Measurements from ENCODE around the gene DCDC2.
"Not testable (repeated sequence)": the region's sequence is repeated elsewhere in the genome, so short reads cannot be mapped to it uniquely, and the experiment has no call there.

The DCDC2 gene

GRCh38 chr6:24327756-24328155 is 30.1 kb downstream of the DCDC2 start:
- no peak for DNase-seq (ENCODE audit: low read depth, low spot score)

- no peak for DNase-seq (ENCODE audit: low read depth, low spot score)
Observed at GRCh38 chr6:24325978-24326377, 31.9 kb downstream of the DCDC2 start.

DNA sequence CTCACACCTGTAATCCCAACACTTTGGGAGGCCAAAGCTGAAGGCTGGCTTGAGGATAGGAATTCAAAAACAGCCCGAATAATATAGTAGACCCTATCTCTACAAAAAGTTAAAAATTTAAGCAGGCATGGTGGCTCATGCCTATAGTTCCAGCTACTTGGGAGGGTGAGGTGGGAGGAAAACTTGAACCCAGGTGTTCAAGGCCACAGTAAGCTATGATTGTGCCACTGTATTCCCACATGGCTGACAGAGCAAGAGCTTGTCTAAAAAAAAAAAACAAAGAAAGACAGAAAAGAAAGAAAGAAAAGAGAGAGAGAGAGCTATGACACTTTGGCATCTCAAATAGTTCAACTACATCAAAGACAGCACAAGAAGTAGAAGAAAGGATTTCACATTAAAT is 33.2 kb downstream of the DCDC2 start:
- no peak for DNase-seq (ENCODE audit: low read depth, low spot score)

DNA sequence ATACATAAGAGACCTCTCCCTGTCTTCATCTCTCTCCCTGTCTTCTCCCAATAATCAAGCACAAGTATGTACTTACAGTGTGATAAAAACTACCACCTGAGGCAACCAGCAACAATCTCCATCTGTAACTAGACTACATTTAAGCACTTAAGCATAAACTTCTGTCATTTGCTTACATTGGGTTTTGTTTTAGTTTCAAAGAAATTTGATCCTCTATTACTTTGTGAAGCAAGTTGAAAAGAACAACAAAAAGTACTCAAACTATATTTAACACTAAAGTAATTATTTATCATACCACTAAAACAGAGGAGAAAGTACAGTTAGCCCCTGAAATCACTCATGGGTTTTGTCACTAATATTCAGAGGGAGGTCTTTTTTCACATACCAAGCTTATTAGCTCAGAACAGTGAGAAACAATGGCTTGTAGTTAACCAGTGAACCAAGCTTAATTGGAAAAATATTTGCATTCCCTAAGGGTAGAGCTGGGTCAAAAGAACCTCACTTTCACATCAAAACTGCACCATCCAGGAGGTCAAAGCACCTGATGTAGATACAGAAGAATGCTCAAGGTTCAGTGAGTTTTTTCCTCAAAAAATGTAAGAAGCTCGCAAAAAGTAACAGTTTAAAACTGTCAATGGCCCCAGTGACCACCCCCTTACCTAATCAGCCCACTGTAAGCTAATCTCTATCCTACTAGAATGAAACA is 34.1 kb downstream of the DCDC2 start:
- DNase-seq (ENCODE audit: low read depth, low spot score) = no peak

DNA sequence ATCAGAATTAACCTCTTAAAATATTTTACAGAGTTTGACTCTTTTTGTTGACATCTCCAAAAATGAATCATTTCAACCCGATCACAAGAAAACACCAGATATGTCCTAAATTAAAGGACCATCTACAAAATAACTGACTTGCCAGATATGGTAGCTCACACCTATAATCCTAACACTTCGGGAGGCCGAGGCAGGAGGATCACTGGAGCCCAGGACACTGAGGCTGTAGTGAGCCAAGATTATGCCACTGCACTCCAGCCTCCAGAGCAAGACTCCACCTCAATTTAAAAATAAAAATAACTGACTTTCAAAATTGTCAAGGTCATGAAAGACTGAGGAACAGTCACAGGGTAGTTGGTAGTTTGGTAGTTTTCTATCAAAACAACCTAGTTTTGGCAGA is 34.9 kb downstream of the DCDC2 start:
- no peak for DNase-seq (ENCODE audit: low read depth, low spot score)

DNA sequence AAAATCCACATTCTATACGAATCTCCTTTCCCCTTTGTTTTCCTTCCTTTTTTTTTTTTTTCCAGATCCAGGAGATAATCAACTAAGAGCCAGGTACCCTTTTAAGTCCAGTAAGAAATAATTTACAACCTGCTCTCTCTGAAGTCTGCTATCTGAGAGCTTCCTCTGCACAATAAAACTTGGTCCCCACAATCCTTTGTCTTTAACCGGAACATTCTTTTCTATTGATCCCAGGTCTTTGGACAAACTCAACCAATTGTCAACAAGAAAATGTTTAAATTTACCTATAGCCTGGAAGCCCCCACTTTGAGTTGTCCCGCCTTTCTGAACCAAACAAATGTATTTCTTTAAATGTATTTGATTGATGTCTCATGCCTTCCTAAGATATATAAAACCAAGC is 35.4 kb downstream of the DCDC2 start:
- not testable (repeated sequence) for DNase-seq (ENCODE audit: low read depth, low spot score)

- no peak for DNase-seq (ENCODE audit: low read depth, low spot score)
Observed at GRCh38 chr6:24321538-24322162, 36.2 kb downstream of the DCDC2 start.

- no peak for DNase-seq (ENCODE audit: low read depth, low spot score)
Observed at GRCh38 chr6:24313251-24314141, 44.4 kb downstream of the DCDC2 start.

DNA sequence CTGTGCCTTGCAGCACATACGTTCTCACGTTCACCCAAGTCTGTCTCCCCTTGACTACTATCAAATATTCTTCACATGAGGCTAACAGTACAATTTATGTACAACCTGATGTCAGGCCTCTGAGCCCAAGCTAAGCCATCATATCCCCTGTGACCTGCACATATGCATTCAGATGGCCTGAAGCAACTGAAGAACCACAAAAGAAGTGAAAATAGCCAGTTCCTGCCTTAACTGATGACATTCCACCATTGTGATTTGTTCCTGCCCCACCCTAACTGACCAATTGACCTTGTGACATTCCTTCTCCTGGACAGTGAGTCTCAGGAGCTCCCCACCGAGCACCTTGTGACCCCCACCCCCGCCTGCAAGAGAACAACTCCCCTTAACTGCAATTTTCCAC is 46.1 kb downstream of the DCDC2 start:
- not testable (repeated sequence) for DNase-seq (ENCODE audit: low read depth, low spot score)

GRCh38 chr6:24307881-24308280 is 50.0 kb downstream of the DCDC2 start:
- DNase-seq (ENCODE audit: low read depth, low spot score) = no peak

- DNase-seq (ENCODE audit: low read depth, low spot score) = no peak
Observed at GRCh38 chr6:24306936-24307335, 50.9 kb downstream of the DCDC2 start.

DNA sequence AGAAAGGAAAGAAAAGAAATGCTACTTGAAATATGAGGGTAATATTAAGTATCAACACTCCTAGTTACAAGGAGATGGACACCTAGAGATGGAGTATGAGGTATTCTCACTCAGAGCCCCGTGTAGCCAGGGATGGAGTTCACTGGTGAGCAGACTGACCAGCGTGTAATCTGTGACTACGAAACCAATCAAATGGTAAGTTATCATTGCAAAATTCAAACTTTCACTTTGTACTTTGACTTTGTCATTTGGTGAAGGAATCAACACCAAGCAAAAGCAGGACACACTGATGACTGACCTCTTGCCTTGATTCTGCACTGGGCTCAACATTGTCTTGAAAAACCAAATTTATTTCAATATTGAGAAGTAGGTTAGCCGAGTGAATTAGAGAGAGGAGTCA is 51.8 kb downstream of the DCDC2 start:
- no peak for DNase-seq (ENCODE audit: low read depth, low spot score)

DNA sequence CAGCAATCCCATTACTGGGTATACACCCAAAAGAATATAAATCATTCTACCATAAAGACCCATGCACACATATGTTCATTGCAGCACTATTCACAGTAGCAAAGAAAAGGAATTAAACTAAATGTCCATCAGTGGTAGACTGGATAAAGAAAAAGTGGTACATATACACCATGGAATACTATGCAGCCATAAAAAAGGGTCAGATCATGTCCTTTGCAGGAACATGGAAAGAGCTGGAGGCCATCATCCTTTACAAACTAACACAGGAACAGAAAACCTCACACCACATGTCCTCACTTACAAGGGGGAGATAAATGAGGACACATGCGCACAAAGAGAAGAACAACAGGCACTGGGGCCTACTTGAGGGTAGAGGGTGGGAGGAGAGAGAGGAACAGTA is 60.9 kb downstream of the DCDC2 start:
- no peak for DNase-seq (ENCODE audit: low read depth, low spot score)

GRCh38 chr6:24293852-24294251 is 64.0 kb downstream of the DCDC2 start:
- not testable (repeated sequence) for DNase-seq (ENCODE audit: low read depth, low spot score)

GRCh38 chr6:24287239-24287638 is 70.6 kb downstream of the DCDC2 start:
- no peak for DNase-seq (ENCODE audit: low read depth, low spot score)

GRCh38 chr6:24284006-24284405 is 73.9 kb downstream of the DCDC2 start:
- DNase-seq (ENCODE audit: low read depth, low spot score) = no peak

DNA sequence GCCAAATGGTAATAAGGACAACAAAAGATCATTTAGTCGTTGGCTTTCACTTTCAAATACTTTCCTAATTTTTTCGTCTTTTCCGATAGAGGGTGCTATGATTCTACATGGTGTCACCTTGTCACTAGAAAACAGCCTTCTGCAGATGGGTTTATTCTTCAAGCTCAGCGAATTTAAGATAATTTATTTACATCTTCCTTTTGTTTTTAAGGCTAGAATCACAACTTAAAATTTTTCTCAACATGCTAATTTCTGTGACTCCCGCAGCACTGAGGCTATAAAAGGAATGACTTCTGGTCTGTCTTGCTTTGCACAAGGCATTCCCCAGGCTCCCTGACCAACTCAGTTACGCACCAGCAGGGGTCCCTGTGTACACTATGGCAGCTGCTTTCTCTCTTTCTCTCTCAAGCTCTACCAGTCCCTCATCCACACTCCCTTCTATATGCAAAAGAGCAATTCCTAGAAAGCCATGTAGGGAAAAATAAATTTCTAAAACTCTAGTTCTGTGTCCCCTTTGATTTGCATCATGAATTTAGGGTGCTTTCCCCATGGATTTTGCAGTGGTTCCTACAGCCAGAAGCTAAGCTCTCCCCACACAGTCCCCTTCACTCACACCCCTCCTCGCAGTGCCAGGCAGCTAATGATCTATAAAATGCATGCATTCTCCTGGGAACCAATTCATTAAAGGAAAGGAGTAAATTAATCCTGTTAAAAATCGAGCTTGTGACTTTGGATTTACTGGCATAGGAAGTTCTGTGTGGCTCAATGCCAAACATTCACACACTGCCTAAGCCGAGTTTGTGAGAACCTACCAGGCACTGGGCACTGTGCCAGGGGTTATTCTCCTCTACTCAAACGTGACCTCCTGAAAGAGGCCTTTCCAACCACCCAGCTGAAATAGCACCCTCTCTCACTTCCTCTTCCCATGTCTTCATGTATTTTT is 74.5 kb downstream of the DCDC2 start:
- DNase-seq (ENCODE audit: low read depth, low spot score) = no peak

DNA sequence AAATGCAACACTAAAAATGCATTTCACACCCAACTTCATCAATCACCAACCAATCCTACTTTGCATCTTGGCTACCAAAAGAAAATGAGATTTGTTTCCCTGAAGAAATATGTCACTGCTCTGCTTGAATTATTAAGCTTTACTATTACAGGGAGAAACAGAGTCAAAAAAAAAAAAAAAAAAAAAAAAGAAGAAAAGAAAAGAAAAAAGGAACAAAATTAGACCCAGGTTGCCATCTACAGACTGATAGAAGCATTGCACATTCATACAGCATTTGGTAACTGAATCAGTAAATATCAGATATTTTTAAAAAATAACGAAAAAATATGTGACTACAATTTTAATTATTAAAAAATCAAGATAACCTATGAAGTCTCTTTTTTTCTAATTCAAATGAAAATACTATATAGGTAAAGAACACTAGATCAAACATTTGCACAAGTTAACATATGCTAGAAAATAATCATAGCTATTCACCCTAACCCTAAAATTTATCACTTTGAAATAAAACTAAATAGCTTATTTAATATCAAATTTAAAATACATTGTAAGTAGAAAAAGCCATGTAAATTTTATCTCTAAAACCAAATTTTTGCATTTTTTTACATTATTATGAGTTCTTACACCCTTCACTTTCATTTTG is 83.3 kb downstream of the DCDC2 start:
- no peak for DNase-seq (ENCODE audit: low read depth, low spot score)

DNA sequence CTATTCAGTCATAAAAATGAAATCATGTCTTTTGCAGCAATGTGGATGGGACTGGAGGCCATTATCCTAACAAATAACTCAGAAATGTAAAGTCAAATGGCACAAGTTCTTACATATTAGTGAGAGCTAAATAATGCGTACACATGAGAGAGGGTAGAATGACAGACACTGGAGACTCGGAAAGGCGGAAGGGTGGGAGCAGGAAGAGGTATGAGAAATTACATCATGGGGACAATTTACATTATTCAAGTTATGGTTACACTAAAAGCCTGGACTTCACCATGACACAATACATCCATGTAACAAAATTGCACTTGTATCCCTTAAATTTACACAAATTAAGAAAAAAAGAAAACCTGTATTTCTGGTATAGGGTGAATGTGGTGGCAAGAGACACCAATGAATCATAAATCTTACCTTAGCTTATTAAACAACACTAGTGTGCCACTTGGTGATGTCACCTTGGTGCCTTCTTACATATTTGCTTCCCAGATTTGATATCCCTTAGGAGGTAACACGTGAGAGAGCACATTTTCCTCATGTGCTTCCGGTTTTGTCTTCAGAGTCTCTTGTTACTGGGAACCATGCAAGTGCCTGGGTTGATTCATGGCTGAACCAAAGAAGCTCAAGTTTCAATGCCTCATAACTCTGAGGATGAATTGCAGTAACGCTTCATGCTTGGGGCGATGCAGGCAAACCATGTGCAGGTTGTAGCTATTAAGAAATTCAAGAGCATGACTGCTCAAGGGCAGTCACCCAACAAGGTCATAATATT is 84.6 kb downstream of the DCDC2 start:
- no peak for DNase-seq (ENCODE audit: low read depth, low spot score)

- DNase-seq (ENCODE audit: low read depth, low spot score) = no peak
Observed at GRCh38 chr6:24272553-24272952, 85.3 kb downstream of the DCDC2 start.

Data from activated naive CD8-positive, alpha-beta T cell treated with anti-CD3 and anti-CD28 coated beads, Interleukin-2, amount 50 U/mL, for 16 hours (primary cell).